Activated CD4-positive, alpha-beta T cell treated with anti-CD3 and anti-CD28 coated beads, Interleukin-2, amount 50 U/mL, for 48 hours (primary cell): ENCODE results near the gene HNRNPF.
"Not testable (repeated sequence)": the region's sequence is repeated elsewhere in the genome, so short reads cannot be mapped to it uniquely, and the experiment has no call there.

Experiments
- DNase-seq, 2 experiments: peaks; one replicate each; pipeline ENCODE4 v3.0.0-alpha.2; 2020

The HNRNPF gene

DNA sequence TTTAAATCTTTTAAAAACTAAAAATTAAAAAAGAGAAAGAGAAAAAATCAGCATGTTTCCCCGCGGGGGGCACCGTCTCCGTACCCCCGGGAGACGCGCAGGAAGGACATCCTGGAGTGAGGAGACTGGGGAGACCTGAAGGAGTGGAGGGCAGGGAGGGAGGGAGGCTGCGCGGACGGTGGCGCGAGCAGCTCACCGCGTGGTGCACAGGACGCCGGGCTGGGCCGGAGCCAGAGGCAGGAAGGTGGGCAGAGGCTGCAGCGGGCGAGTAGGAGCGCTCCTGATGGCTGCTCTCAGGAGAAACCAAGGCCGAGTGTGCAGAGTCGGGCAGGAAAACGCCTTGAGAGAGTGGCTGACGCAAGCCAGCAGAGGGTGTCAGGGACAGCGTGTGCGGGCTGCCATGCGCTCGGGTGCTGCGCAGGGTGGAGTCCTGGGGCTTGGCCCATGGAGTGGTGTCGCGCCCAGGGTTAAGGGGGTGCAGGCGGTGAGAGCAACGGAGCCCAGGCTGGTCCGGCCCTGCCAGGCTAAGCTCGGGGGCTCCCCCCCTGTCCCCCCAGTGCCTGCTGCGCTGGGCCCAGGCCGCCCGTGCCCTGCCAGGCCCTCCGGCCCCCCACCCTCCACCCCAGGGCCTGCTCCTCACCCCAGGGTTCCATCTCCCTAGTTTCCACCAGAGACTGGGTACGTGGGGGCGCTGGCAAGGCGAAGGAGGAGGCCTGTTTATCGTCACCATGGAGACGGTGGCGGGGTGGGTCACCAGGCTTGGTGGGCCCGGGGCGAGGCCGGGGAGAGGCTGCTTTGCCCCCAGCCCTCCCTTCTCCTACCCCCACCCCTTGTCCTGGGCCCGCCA lies 66.5 kb downstream of the HNRNPF start:
- DNase-seq, result no peak

DNA sequence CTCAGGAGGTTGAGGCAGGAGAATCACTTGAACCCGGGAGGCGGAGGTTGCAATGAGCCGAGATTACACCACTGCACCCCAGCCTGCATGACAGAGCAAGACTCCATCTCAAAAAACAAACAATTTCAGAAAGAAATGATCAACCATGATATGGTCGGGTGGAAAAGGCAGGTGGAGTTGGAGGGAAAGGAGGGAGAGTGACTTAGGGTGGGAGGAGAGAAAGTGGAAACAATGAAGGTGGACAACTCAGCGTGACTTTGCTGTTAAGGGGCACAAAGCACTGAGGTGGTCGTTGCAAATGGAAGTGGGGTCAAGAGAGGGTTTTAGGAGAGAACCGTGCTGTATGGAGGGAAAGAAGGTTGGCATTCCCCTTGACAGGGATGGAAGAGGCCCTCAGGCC lies 67.5 kb downstream of the HNRNPF start:
- no peak for DNase-seq

DNA sequence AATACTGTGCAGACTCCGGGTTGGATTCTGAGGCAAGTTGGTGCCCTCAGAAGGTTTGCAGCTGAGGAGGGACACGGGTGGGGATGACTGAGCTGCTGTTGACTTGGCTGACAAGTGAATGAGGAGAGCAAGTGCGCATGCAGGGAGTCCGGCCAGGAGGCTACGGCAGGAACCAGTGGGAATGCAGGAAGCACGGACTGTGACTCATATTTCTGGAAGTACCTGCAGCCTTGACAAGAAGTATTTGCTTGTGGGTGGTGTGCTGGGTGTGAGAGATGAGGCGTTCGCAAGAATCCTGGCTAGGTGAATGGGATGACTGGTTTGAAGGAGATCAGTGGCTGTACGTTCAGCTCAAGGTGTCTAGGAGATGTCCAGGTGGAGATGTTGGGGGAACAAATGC lies 68.4 kb downstream of the HNRNPF start:
- DNase-seq, result no peak

DNA sequence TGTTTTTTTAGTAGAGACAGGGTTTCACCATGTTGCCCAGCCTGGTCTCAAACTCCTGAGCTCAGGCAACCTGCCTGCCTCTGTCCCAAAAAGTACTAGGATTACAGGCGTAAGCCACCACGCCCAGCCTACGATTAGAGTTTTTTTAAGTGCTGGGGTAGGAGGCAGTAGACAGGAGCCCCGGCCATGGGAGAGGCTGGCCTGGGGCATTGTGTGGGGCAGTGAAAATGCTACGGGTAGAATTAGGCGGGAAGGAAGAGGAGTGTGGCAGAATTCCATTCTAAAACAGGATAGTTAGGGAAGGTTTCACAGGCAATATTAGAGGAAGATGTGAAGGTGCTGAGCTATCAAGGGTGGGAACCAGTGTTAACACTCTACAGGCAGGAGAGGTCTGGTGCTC lies 68.9 kb downstream of the HNRNPF start:
- DNase-seq, result no peak

GRCh38 chr10:43339136-43339535 lies 69.8 kb downstream of the HNRNPF start:
- DNase-seq, result no peak

DNA sequence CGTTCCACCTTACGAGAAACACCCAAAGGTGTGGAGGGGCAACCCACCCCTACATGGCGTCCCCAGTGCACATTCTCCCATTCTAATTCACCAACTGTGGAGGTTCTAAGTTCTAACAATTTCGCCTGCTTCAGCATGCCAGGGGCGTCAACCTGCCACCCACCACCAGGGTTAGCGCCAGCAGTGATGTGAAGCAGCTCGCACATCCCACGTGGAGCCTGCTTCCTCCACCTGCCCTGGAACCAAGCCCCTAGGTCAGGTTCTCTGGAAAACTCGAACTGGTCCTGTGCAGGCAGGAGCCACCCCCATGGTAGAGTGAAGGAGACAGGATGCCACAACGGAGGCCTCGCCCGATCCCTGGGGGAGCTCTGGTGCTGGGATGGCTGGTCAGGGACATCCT lies 70.9 kb downstream of the HNRNPF start:
- DNase-seq, result no peak

DNA sequence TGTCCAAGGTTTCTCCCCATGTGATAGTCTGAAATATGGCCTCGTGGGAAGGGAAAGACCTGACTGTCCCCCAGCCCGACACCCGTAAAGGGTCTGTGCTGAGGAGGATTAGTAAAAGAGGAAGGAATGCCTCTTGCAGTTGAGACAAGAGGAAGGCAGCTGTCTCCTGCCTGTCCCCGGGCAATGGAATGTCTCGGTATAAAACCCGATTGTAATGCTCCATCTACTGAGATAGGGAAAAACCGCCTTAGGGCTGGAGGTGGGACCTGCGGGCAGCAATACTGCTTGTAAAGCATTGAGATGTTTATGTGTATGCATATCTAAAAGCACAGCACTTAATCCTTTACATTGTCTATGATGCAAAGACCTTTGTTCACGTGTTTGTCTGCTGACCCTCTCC lies 71.5 kb downstream of the HNRNPF start:
- not testable (repeated sequence) for DNase-seq

GRCh38 chr10:43336641-43337318 lies 72.2 kb downstream of the HNRNPF start:
- DNase-seq, result no peak

DNA sequence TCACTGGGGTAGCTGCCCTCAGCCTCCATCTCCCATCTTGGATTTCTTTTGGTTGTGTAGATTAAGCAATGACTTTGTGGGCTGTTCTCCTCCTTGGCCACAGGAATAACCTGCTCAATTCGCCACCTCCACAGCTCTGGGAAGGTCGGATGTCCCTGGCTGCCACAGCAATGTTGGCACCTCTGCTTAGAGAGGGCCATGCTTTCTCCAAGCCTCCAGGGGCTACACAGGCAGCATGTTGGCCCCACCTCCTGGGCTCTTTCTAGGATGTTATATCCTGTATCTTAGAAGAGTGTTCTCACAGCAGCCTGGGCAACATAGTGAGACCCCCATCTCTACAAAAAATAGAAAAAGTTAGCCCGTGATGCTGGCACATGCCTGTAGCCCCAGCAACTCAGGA lies 72.9 kb downstream of the HNRNPF start:
- DNase-seq, result no peak
